IMR-90 (cell line): ENCODE measurements around the gene MTRF1L. TPM values are rescaled to one million over a fixed set of nuclear protein-coding genes. Genes with fewer than 3 reads are reported as not detected.

Experiments used
- ATAC-seq: fragments of 200-7000 bp; cut with Tn5 transposase; 2 replicates; pipeline ENCODE4 v1.9.1; 2020; ENCODE audit warnings: low read depth, mild to moderate bottlenecking, moderate library complexity
- BruUV-seq: library from RNA; stranded (reverse); fragments of 400-500 nt; replicated peaks from 2 replicates; lab custom pipeline; 2021; lab: Mats Ljungman, UMichigan
- CTCF ChIA-PET: fragments of 300-600 bp; formaldehyde crosslinking; extraction: SDS; loops from one replicate; lab custom pipeline; 2021; ENCODE audit warnings: antibody characterized with exemption; lab: Yijun Ruan, JAX
- POLR2A ChIA-PET: fragments of 300-600 bp; sonication (Branson Sonifier 250); formaldehyde crosslinking; loops from one replicate; lab custom pipeline; 2022; ENCODE audit warnings: antibody characterized with exemption; ENCODE audit not compliant: unreplicated experiment; lab: Charles Lee
- DNase-seq: peaks from one replicate; pipeline ENCODE4 v3.0.0; 2013
- H2AFZ ChIP-seq: replicated peaks from 2 replicates; pipeline ENCODE3; 2013; ENCODE audit warnings: low read length, mild to moderate bottlenecking; ENCODE audit not compliant: poor library complexity
- H2AK5ac ChIP-seq: 2 replicates; pipeline ENCODE4 v1.6.1; 2013; ENCODE audit warnings: low read depth, low read length, inconsistent platforms
- H2AK9ac ChIP-seq: replicated peaks from 2 replicates; pipeline ENCODE3; 2013; ENCODE audit warnings: mild to moderate bottlenecking, low read depth, low read length, moderate library complexity; ENCODE audit not compliant: poor library complexity
- H2BK120ac ChIP-seq: 2 replicates; pipeline ENCODE4 v1.6.1; 2013; ENCODE audit warnings: low read depth, low read length, inconsistent platforms
- H2BK15ac ChIP-seq: 3 replicates; pipeline ENCODE4 v1.6.1; 2013; ENCODE audit warnings: low read depth, low read length, inconsistent platforms
- H2BK20ac ChIP-seq: 2 replicates; pipeline ENCODE4 v1.6.1; 2013; ENCODE audit warnings: low read depth, mild to moderate bottlenecking, inconsistent platforms, low read length, moderate library complexity
- H2BK5ac ChIP-seq: 2 replicates; pipeline ENCODE4 v1.6.1; 2013; ENCODE audit warnings: mild to moderate bottlenecking, low read depth, low read length, inconsistent platforms; ENCODE audit not compliant: poor library complexity, severe bottlenecking
- H3K14ac ChIP-seq: replicated peaks from 2 replicates; pipeline ENCODE4 v1.6.1; 2013; ENCODE audit warnings: low read depth, low read length, inconsistent platforms
- H3K18ac ChIP-seq: 2 replicates; pipeline ENCODE4 v1.6.1; 2013; ENCODE audit warnings: low read depth, low read length, control low read depth
- H3K23ac ChIP-seq: 2 replicates; pipeline ENCODE4 v1.6.1; 2013; ENCODE audit warnings: low read depth, low read length, inconsistent platforms
- H3K27ac ChIP-seq: 2 replicates; pipeline ENCODE4 v1.5.1; 2013; ENCODE audit warnings: mild to moderate bottlenecking, control low read depth, low read length; ENCODE audit not compliant: insufficient read depth
- H3K27me3 ChIP-seq: 2 replicates; pipeline ENCODE4 v1.6.1; 2013; ENCODE audit warnings: low read length; ENCODE audit not compliant: control insufficient read depth, insufficient read depth
- H3K36me3 ChIP-seq: 2 replicates; pipeline ENCODE4 v1.6.1; 2013; ENCODE audit warnings: low read length, mixed read lengths; ENCODE audit not compliant: control insufficient read depth, insufficient read depth
- H3K4ac ChIP-seq: 2 replicates; pipeline ENCODE4 v1.6.1; 2013; ENCODE audit warnings: low read depth, low read length, inconsistent platforms
- H3K4me1 ChIP-seq: 2 replicates; pipeline ENCODE4 v1.6.1; 2013; ENCODE audit warnings: low read length, mixed read lengths; ENCODE audit not compliant: control insufficient read depth, insufficient read depth
- H3K4me2 ChIP-seq: 2 replicates; pipeline ENCODE4 v1.6.1; 2013; ENCODE audit warnings: low read depth, mild to moderate bottlenecking, control low read depth, low read length, moderate library complexity
- H3K4me3 ChIP-seq: 2 replicates; pipeline ENCODE4 v1.5.1; 2013; ENCODE audit warnings: low read depth, mild to moderate bottlenecking, control low read depth, low read length, moderate library complexity; ENCODE audit not compliant: insufficient read depth
- H3K56ac ChIP-seq: 2 replicates; pipeline ENCODE4 v1.6.1; 2013; ENCODE audit warnings: low read length, inconsistent platforms; ENCODE audit not compliant: insufficient read depth; ENCODE audit errors: extremely low read depth
- H3K79me1 ChIP-seq, 2 experiments: 2 replicates each; pipeline ENCODE4 v1.6.1; 2013; ENCODE audit warnings: low read length in 2 of 2, inconsistent platforms in 1 of 2, low read depth in 1 of 2
- H3K9ac ChIP-seq: 2 replicates; pipeline ENCODE4 v1.6.1; 2013; ENCODE audit warnings: low read depth, low read length, control low read depth
- H3K9me1 ChIP-seq: 2 replicates; pipeline ENCODE4 v1.6.1; 2013; ENCODE audit warnings: low read length, inconsistent platforms; ENCODE audit not compliant: insufficient read depth
- H3K9me3 ChIP-seq: 2 replicates; pipeline ENCODE4 v1.6.1; 2013; ENCODE audit warnings: low read length; ENCODE audit not compliant: control insufficient read depth, insufficient read depth
- H4K20me1 ChIP-seq: 2 replicates; pipeline ENCODE4 v1.6.1; 2013; ENCODE audit warnings: low read length, inconsistent platforms; ENCODE audit not compliant: insufficient read depth
- H4K5ac ChIP-seq: 2 replicates; pipeline ENCODE4 v1.6.1; 2013; ENCODE audit warnings: mild to moderate bottlenecking, low read depth, low read length, control low read depth
- H4K8ac ChIP-seq, 2 experiments: 2 replicates each; pipeline ENCODE4 v1.6.1; 2013; ENCODE audit warnings: low read depth in 2 of 2, low read length in 2 of 2, control low read depth in 1 of 2, inconsistent platforms in 1 of 2
- H4K91ac ChIP-seq: 2 replicates; pipeline ENCODE4 v1.6.1; 2013; ENCODE audit warnings: low read depth, low read length, inconsistent platforms; ENCODE audit not compliant: insufficient read depth
- BHLHE40 ChIP-seq: fragments of 150-350 bp; IDR thresholded peaks from 2 replicates; pipeline ENCODE4 v1.6.1; 2016; ENCODE audit warnings: mild to moderate bottlenecking, low read depth, low read length
- CEBPB ChIP-seq: IDR thresholded peaks from 2 replicates; pipeline ENCODE4 v1.6.1; 2012; ENCODE audit warnings: low read depth, low read length, improper control_type of control experiment
- CHD1 ChIP-seq: IDR thresholded peaks from 2 replicates; pipeline ENCODE4 v1.6.1; 2012; ENCODE audit warnings: low read depth, low read length, improper control_type of control experiment
- FOS ChIP-seq: fragments of 150-350 bp; IDR thresholded peaks from 2 replicates; pipeline ENCODE4 v1.6.1; 2016; ENCODE audit warnings: low read depth, low read length
- MAFK ChIP-seq: IDR thresholded peaks from 2 replicates; pipeline ENCODE4 v1.6.1; 2012; ENCODE audit warnings: low read depth, low read length, improper control_type of control experiment
- NFE2L2 ChIP-seq: fragments of 150-350 bp; IDR thresholded peaks from 2 replicates; pipeline ENCODE4 v1.6.1; 2016; ENCODE audit warnings: low read depth, mild to moderate bottlenecking, low read length
- POLR2A ChIP-seq: IDR thresholded peaks from 2 replicates; pipeline ENCODE4 v1.6.1; 2012; ENCODE audit warnings: mild to moderate bottlenecking, low read depth, low read length
- RCOR1 ChIP-seq: IDR thresholded peaks from 2 replicates; pipeline ENCODE4 v1.6.1; 2012; ENCODE audit warnings: mild to moderate bottlenecking, low read length, improper control_type of control experiment; ENCODE audit not compliant: insufficient replicate concordance
- RFX5 ChIP-seq: IDR thresholded peaks from 2 replicates; pipeline ENCODE4 v1.8.0; 2012; ENCODE audit warnings: low read depth, mild to moderate bottlenecking, low read length, moderate library complexity
- SMC3 ChIP-seq: fragments of 150-350 bp; IDR thresholded peaks from 2 replicates; pipeline ENCODE4 v1.6.1; 2016; ENCODE audit warnings: low read depth, mild to moderate bottlenecking, antibody characterized with exemption, low read length, moderate library complexity
- WGBS, 2 experiments: methylation state at CpG; one replicate each; pipeline versions ENCODE4 v1.1.5 to v1.1.7; 2013; ENCODE audit warnings: missing lambda C conversion rate in 2 of 2; ENCODE audit not compliant: insufficient read length in 1 of 2; ENCODE audit errors: extremely low coverage in 2 of 2; 5-methylcytosine and 5-hydroxymethylcytosine counted together
- dilution Hi-C: fragments of 300-500 bp; cut with HindIII; formaldehyde crosslinking; loops from one replicate; pipeline ENCODE4 v1.14.3; 2018; ENCODE audit warnings: low sequenced_read_pairs; ENCODE audit not compliant: unreplicated experiment
- in situ Hi-C: fragments of 300-500 bp; cut with MboI; formaldehyde crosslinking; loops from 3 replicates; pipeline ENCODE4 v1.14.3; 2019; ENCODE audit warnings: low sequenced_read_pairs, inconsistent platforms, mixed read lengths
- intact Hi-C: fragments of 100-400 bp; cut with micrococcal nuclease; formaldehyde crosslinking; loops from 2 replicates; pipeline ENCODE4 v1.10.0; 2022
- polyA plus RNA-seq, 3 experiments: library from polyadenylated mRNA; depleted of rRNA; stranded (reverse); fragments of >200 nt; gene quantifications; 2 replicates each; pipeline ENCODE4 v1.2.3, GENCODE V29; 2012; ENCODE audit warnings: low replicate concordance in 1 of 3
- total RNA-seq: library from RNA; depleted of rRNA; stranded (reverse); fragments of >200 nt; gene quantifications from 2 replicates; pipeline ENCODE4 v1.2.3, GENCODE V29; 2012
- TF ChIP-seq, protein P1 (sequence below): fragments of 150-350 bp; IDR thresholded peaks from 2 replicates; pipeline ENCODE4 v1.6.1; 2016; ENCODE audit warnings: low read depth, mild to moderate bottlenecking, low read length, moderate library complexity, borderline replicate concordance
- TF ChIP-seq, protein P2 (sequence below): conservative IDR thresholded peaks from 2 replicates; pipeline ENCODE4 v1.5.1; 2012; ENCODE audit warnings: mild to moderate bottlenecking, low read depth, low read length, improper control_type of control experiment

The MTRF1L gene
- total and polyA plus RNA-seq, 2 of the 4 experiments (the other 2 are of a cell fraction): 6.9 to 11.1 TPM

DNA sequence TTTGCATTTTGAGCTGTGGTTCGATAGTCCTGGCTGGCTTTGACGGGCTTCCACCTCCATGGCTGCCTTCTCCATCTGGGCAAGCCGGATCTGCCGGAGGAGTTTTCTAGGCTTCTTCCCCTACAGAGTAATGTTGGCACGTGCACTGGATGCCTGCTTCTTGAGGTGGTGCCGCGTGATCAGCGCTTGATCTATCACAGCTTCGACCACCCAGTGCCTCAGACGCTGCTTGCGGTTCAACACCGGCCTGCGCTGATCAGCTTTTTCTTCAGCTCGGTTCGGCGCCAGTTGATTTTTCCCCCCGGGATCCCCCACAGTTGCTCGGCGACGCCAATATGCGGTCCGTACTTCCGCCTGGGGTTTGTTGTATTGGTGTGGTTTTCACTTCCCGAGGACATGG, 43.2 kb downstream of the MTRF1L start:
- H2AK5ac ChIP-seq: no peak overlapping the region
- H3K27ac ChIP-seq: no peak overlapping the region
- no peak overlapping the region for H2BK15ac ChIP-seq
- H2BK5ac ChIP-seq: no peak overlapping the region
- H4K8ac ChIP-seq: no peak overlapping the region
- H4K91ac ChIP-seq: no peak overlapping the region
- ChIA-PET CTCF (no interaction called here), POLR2A (no interaction called here)
- H4K5ac ChIP-seq: no peak overlapping the region
- dilution Hi-C loops: no loop called here
- no peak overlapping the region for H3K56ac ChIP-seq
- H2BK20ac ChIP-seq: no peak overlapping the region
- no peaks in the 10 kb centered on the region for H3K36me3 ChIP-seq
- no peak overlapping the region for H3K4me3 ChIP-seq
- H3K9me1 ChIP-seq: no peaks in the 10 kb centered on the region
- BruUV-seq: no TSS peak
- H3K23ac ChIP-seq: no peak overlapping the region
- H4K20me1 ChIP-seq: no peaks in the 10 kb centered on the region
- H3K79me1 ChIP-seq: no peaks in the 10 kb centered on the region
- TF ChIP-seq, protein P1, sequence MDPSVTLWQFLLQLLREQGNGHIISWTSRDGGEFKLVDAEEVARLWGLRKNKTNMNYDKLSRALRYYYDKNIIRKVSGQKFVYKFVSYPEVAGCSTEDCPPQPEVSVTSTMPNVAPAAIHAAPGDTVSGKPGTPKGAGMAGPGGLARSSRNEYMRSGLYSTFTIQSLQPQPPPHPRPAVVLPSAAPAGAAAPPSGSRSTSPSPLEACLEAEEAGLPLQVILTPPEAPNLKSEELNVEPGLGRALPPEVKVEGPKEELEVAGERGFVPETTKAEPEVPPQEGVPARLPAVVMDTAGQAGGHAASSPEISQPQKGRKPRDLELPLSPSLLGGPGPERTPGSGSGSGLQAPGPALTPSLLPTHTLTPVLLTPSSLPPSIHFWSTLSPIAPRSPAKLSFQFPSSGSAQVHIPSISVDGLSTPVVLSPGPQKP: no peak
- TF ChIP-seq, protein P2, sequence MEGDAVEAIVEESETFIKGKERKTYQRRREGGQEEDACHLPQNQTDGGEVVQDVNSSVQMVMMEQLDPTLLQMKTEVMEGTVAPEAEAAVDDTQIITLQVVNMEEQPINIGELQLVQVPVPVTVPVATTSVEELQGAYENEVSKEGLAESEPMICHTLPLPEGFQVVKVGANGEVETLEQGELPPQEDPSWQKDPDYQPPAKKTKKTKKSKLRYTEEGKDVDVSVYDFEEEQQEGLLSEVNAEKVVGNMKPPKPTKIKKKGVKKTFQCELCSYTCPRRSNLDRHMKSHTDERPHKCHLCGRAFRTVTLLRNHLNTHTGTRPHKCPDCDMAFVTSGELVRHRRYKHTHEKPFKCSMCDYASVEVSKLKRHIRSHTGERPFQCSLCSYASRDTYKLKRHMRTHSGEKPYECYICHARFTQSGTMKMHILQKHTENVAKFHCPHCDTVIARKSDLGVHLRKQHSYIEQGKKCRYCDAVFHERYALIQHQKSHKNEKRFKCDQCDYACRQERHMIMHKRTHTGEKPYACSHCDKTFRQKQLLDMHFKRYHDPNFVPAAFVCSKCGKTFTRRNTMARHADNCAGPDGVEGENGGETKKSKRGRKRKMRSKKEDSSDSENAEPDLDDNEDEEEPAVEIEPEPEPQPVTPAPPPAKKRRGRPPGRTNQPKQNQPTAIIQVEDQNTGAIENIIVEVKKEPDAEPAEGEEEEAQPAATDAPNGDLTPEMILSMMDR: no peak
- TF ChIP-seq FOS (no peak), CHD1 (no peak), SMC3 (no peak), CEBPB (no peak), RFX5 (no peak), RCOR1 (no peak), MAFK (no peak), NFE2L2 (no peak), POLR2A (no peak), BHLHE40 (no peak)
- H3K18ac ChIP-seq: no peak overlapping the region
- H3K4me2 ChIP-seq: no peak overlapping the region
- no peaks in the 10 kb centered on the region for H3K4me1 ChIP-seq
- H3K9me3 ChIP-seq: no peaks in the 10 kb centered on the region
- H3K14ac ChIP-seq: no peak overlapping the region
- in situ Hi-C loops: loop anchor here (10.0 kb wide), 2 partner anchors 215 to 485 kb away; no protein-coding TSS in a partner anchor
- H2BK120ac ChIP-seq: no peak overlapping the region
- H3K27me3 ChIP-seq: no peaks in the 10 kb centered on the region
- DNase-seq (no peak), ATAC-seq (no peak)
- H2AFZ ChIP-seq: no peak overlapping the region
- no peak overlapping the region for H2AK9ac ChIP-seq
- WGBS, 2 experiments: 81% methylated on average over 7 of the region's 24 CpGs; no CpG with 5 or more reads in 1 of the 2 experiments
- H3K9ac ChIP-seq: no peak overlapping the region
- intact Hi-C loops: no loop called here
- H3K4ac ChIP-seq: no peak overlapping the region
